Activated CD8-positive, alpha-beta T cell treated with anti-CD3 and anti-CD28 coated beads, Interleukin-2, amount 10 ng/mL, durations not matched to agents 7 days and 5 days (primary cell): ENCODE results near the gene SPATA13. TPM values are rescaled to one million over a fixed set of nuclear protein-coding genes. Genes with fewer than 3 reads are reported as not detected.

Source experiments
- ATAC-seq: fragments of 150-1000 bp; cut with Tn5 transposase; one replicate; pipeline ENCODE4 v1.10.0; 2021; ENCODE audit warnings: moderate library complexity
- CTCF ChIA-PET: fragments of 350-600 bp; sonication (Branson Sonifier 250); formaldehyde crosslinking; loops from one replicate; lab custom pipeline; 2021; ENCODE audit warnings: antibody characterized with exemption; lab: Charles Lee
- POLR2A ChIA-PET: fragments of 350-600 bp; sonication (Branson Sonifier 250); formaldehyde crosslinking; loops from one replicate; lab custom pipeline; 2021; ENCODE audit warnings: antibody characterized with exemption; lab: Charles Lee
- DNase-seq: peaks from one replicate; pipeline ENCODE4 v3.0.0-alpha.2; 2020
- H3K27ac Mint-ChIP-seq: one replicate; pipeline ENCODE4 v1.8.0; 2021; ENCODE audit warnings: mild to moderate bottlenecking, mixed read lengths
- H3K27me3 Mint-ChIP-seq: one replicate; pipeline ENCODE4 v1.8.0; 2021; ENCODE audit warnings: low read depth, mixed read lengths
- H3K36me3 Mint-ChIP-seq: one replicate; pipeline ENCODE4 v1.8.0; 2021; ENCODE audit warnings: low read depth, mixed read lengths
- H3K4me1 Mint-ChIP-seq: one replicate; pipeline ENCODE4 v1.8.0; 2021; ENCODE audit warnings: low read depth, mixed read lengths
- H3K4me3 Mint-ChIP-seq: one replicate; pipeline ENCODE4 v1.8.0; 2021; ENCODE audit warnings: mild to moderate bottlenecking, mixed read lengths
- H3K9me3 Mint-ChIP-seq: one replicate; pipeline ENCODE4 v1.8.0; 2022; ENCODE audit warnings: mixed read lengths; ENCODE audit not compliant: insufficient read depth
- total RNA-seq, 2 experiments: library from RNA; stranded (reverse); gene quantifications; one replicate each; pipeline ENCODE4 v1.2.3, GENCODE V29; 2021

Gene SPATA13
- total RNA-seq, 2 experiments from 2014 or later, result 57.4 to 63.2 TPM

GRCh38 chr13:24128112-24128511 is 32.4 kb upstream of the SPATA13 start:
- H3K4me1 Mint-ChIP-seq, result peaks cover 43% of the 10 kb centered on the region
- H3K27me3 Mint-ChIP-seq, result peaks cover 2% of the 10 kb centered on the region
- DNase-seq (no peak), ATAC-seq (no peak)
- POLR2A ChIA-PET, result interaction anchor here (0.8 kb wide), 1 partner anchor 31 kb away, joined by 4 read pairs; no protein-coding TSS in a partner anchor
- H3K4me3 Mint-ChIP-seq, result no peak overlapping the region
- CTCF ChIA-PET, result interaction anchor here (1.2 to 1.3 kb wide), 2 partner anchors 70 to 101 kb away, joined by 3 to 4 read pairs; no protein-coding TSS in a partner anchor
- H3K9me3 Mint-ChIP-seq, result peaks cover 8% of the 10 kb centered on the region
- H3K36me3 Mint-ChIP-seq, result peaks cover 3% of the 10 kb centered on the region
- H3K27ac Mint-ChIP-seq, result no peak overlapping the region

- H3K4me3 Mint-ChIP-seq, result no peak overlapping the region
- ChIA-PET CTCF (interaction anchor here (0.8 kb wide), 1 partner anchor 611 kb away, joined by 3 read pairs; no protein-coding TSS in a partner anchor), POLR2A (no interaction called here)
- H3K27ac Mint-ChIP-seq, result no peak overlapping the region
- H3K4me1 Mint-ChIP-seq, result peaks cover 43% of the 10 kb centered on the region
- DNase-seq (no peak), ATAC-seq (no peak)
- H3K36me3 Mint-ChIP-seq, result peaks cover 3% of the 10 kb centered on the region
- H3K27me3 Mint-ChIP-seq, result peaks cover 2% of the 10 kb centered on the region
- peaks cover 8% of the 10 kb centered on the region for H3K9me3 Mint-ChIP-seq
These were observed 31.6 kb upstream of the SPATA13 start for GRCh38 chr13:24128962-24129361.

- Mint-ChIP-seq H3K36me3 (peaks cover 3% of the 10 kb centered on the region), H3K9me3 (peaks cover 8% of the 10 kb centered on the region), H3K27me3 (peaks cover 2% of the 10 kb centered on the region), H3K4me3 (no peak overlapping the region), H3K27ac (no peak overlapping the region), H3K4me1 (peaks cover 33% of the 10 kb centered on the region)
- DNase-seq, result no peak
- no peak for ATAC-seq
- POLR2A ChIA-PET, result interaction anchor here (1.8 kb wide), 1 partner anchor 9 kb away, joined by 6 read pairs; no protein-coding TSS in a partner anchor
- CTCF ChIA-PET, result interaction anchor here (1.2 to 1.8 kb wide), 2 partner anchors 31 to 99 kb away, joined by 5 read pairs; no protein-coding TSS in a partner anchor
These were observed 30.4 kb upstream of the SPATA13 start for GRCh38 chr13:24129914-24130774.

- Mint-ChIP-seq H3K4me3 (no peak overlapping the region), H3K36me3 (peaks cover 3% of the 10 kb centered on the region), H3K4me1 (peaks cover 26% of the 10 kb centered on the region), H3K27ac (no peak overlapping the region), H3K9me3 (peaks cover 8% of the 10 kb centered on the region), H3K27me3 (peaks cover 2% of the 10 kb centered on the region)
- ATAC-seq, result no peak
- CTCF ChIA-PET, result interaction anchor here (1.8 kb wide), 1 partner anchor 97 kb away, joined by 5 read pairs; no protein-coding TSS in a partner anchor
- DNase-seq, result no peak
- POLR2A ChIA-PET, result no interaction called here
These were observed 28.8 kb upstream of the SPATA13 start for GRCh38 chr13:24131749-24132148.

GRCh38 chr13:24133021-24133795 is 27.3 kb upstream of the SPATA13 start:
- ChIA-PET CTCF (no interaction called here), POLR2A (no interaction called here)
- Mint-ChIP-seq H3K27ac (no peak overlapping the region), H3K4me1 (peaks cover 14% of the 10 kb centered on the region), H3K27me3 (peaks cover 2% of the 10 kb centered on the region), H3K4me3 (no peak overlapping the region), H3K36me3 (peaks cover 3% of the 10 kb centered on the region), H3K9me3 (peaks cover 8% of the 10 kb centered on the region)
- ATAC-seq, result no peak
- no peak for DNase-seq

GRCh38 chr13:24134231-24134630 is 26.3 kb upstream of the SPATA13 start:
- H3K27ac Mint-ChIP-seq, result no peak overlapping the region
- no peak overlapping the region for H3K4me3 Mint-ChIP-seq
- POLR2A ChIA-PET, result no interaction called here
- CTCF ChIA-PET, result no interaction called here
- no peak for ATAC-seq
- peaks cover 3% of the 10 kb centered on the region for H3K36me3 Mint-ChIP-seq
- H3K27me3 Mint-ChIP-seq, result peaks cover 5% of the 10 kb centered on the region
- H3K4me1 Mint-ChIP-seq, result peaks cover 14% of the 10 kb centered on the region
- no peak for DNase-seq
- peaks cover 8% of the 10 kb centered on the region for H3K9me3 Mint-ChIP-seq

- peaks cover 8% of the 10 kb centered on the region for H3K9me3 Mint-ChIP-seq
- H3K27ac Mint-ChIP-seq, result no peak overlapping the region
- no peak for ATAC-seq
- peaks cover 5% of the 10 kb centered on the region for H3K27me3 Mint-ChIP-seq
- H3K36me3 Mint-ChIP-seq, result peaks cover 3% of the 10 kb centered on the region
- no peak overlapping the region for H3K4me3 Mint-ChIP-seq
- ChIA-PET POLR2A (no interaction called here), CTCF (no interaction called here)
- peaks cover 14% of the 10 kb centered on the region for H3K4me1 Mint-ChIP-seq
- DNase-seq, result no peak
These were observed 25.8 kb upstream of the SPATA13 start for GRCh38 chr13:24134757-24135156.

GRCh38 chr13:24135674-24136300 is 24.7 kb upstream of the SPATA13 start:
- H3K4me3 Mint-ChIP-seq, result no peak overlapping the region
- POLR2A ChIA-PET, result no interaction called here
- H3K27me3 Mint-ChIP-seq, result peaks cover 4% of the 10 kb centered on the region
- no peak for ATAC-seq
- CTCF ChIA-PET, result interaction anchor here (0.9 to 1.4 kb wide), 3 partner anchors 12 to 115 kb away, joined by 3 to 4 read pairs (median 3); no protein-coding TSS in a partner anchor
- H3K27ac Mint-ChIP-seq, result no peak overlapping the region
- peaks cover 8% of the 10 kb centered on the region for H3K9me3 Mint-ChIP-seq
- peaks cover 5% of the 10 kb centered on the region for H3K4me1 Mint-ChIP-seq
- H3K36me3 Mint-ChIP-seq, result peaks cover 3% of the 10 kb centered on the region
- DNase-seq, result no peak

- Mint-ChIP-seq H3K4me1 (no peaks in the 10 kb centered on the region), H3K4me3 (no peak overlapping the region), H3K27ac (no peak overlapping the region), H3K27me3 (peaks cover 3% of the 10 kb centered on the region), H3K9me3 (no peaks in the 10 kb centered on the region), H3K36me3 (no peaks in the 10 kb centered on the region)
- ATAC-seq, result no peak
- CTCF ChIA-PET, result interaction anchor here (1.3 kb wide), 1 partner anchor 36 kb away, joined by 3 read pairs; no protein-coding TSS in a partner anchor
- POLR2A ChIA-PET, result no interaction called here
- DNase-seq, result no peak
These were observed 21.6 kb upstream of the SPATA13 start for GRCh38 chr13:24138911-24139310.

- CTCF ChIA-PET, result interaction anchor here (1.4 kb wide), 1 partner anchor 88 kb away, joined by 3 read pairs; no protein-coding TSS in a partner anchor
- DNase-seq, result no peak
- POLR2A ChIA-PET, result interaction anchor here (0.8 kb wide), 1 partner anchor 128 kb away, joined by 3 read pairs; no protein-coding TSS in a partner anchor
- Mint-ChIP-seq H3K4me1 (no peaks in the 10 kb centered on the region), H3K27ac (no peak overlapping the region), H3K4me3 (no peak overlapping the region), H3K36me3 (no peaks in the 10 kb centered on the region), H3K9me3 (no peaks in the 10 kb centered on the region), H3K27me3 (peaks cover 8% of the 10 kb centered on the region)
- no peak for ATAC-seq
These were observed 19.1 kb upstream of the SPATA13 start for GRCh38 chr13:24141333-24141910.

GRCh38 chr13:24142453-24142852 is 18.1 kb upstream of the SPATA13 start:
- Mint-ChIP-seq H3K27ac (no peak overlapping the region), H3K4me1 (no peaks in the 10 kb centered on the region), H3K4me3 (no peak overlapping the region), H3K36me3 (no peaks in the 10 kb centered on the region), H3K9me3 (no peaks in the 10 kb centered on the region), H3K27me3 (peaks cover 10% of the 10 kb centered on the region)
- DNase-seq, result no peak
- ChIA-PET POLR2A (no interaction called here), CTCF (no interaction called here)
- ATAC-seq, result no peak
